GM19395 (cell line): Measurements from ENCODE around the gene RBMS1.
"Not testable (repeated sequence)": the region's sequence is repeated elsewhere in the genome, so short reads cannot be mapped to it uniquely, and the experiment has no call there.

ENCODE experiments used
- ATAC-seq: cut with Tn5 transposase; IDR thresholded peaks from one replicate; pipeline ENCODE4 v1.9.1; 2021; ENCODE audit warnings: mild to moderate bottlenecking, moderate library complexity; ENCODE audit not compliant: unreplicated experiment

The RBMS1 gene

GRCh38 chr2:160473468-160474318, 19.9 kb downstream of the RBMS1 start:
- ATAC-seq: no peak

GRCh38 chr2:160472839-160473251, 20.8 kb downstream of the RBMS1 start:
- ATAC-seq: no peak

DNA sequence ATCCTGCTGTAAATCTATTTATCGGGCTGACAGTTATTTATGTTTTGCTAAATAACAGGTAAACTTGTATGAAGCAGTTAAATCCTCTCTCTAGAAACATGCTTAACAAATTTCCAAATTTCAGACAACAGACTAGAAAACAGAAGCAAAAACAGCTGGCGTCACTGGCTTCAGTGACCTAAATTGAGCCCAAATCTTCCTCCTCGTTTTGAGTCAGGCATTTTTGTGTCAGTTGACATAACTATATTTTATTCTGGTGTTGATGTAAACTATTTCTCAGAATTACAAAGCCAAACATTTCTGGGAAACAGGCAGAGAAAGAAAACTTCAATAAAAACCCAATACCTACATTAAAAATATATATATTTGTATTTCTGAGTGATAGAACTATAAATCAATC, 21.7 kb downstream of the RBMS1 start:
- ATAC-seq: no peak

DNA sequence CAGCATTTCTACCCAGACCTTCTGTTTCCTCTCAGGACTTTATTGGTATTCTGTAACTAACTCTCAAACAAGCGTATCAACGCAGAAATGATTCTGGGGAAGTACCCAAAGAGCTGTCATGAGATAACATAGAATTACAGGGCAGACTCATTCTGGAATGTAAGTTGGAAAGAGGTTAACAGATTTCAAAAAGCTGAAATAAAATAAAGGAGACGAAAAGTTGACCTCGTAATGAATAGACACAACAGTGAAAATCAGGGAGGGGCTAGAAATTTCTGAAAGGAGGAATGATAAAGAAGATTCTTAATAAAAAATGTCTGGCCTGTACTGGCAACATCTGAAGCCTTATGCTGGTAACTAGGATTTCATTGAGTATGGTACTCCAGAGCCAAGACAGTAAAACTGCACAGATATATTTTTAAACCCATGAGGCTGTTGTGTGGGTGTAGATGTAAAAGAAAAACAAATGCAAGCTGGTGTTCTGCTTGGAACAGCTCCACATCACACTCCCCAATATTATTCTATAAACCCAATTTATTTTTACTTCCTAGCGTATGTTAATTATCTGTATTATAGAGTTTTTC, 23.9 kb downstream of the RBMS1 start:
- no peak for ATAC-seq

DNA sequence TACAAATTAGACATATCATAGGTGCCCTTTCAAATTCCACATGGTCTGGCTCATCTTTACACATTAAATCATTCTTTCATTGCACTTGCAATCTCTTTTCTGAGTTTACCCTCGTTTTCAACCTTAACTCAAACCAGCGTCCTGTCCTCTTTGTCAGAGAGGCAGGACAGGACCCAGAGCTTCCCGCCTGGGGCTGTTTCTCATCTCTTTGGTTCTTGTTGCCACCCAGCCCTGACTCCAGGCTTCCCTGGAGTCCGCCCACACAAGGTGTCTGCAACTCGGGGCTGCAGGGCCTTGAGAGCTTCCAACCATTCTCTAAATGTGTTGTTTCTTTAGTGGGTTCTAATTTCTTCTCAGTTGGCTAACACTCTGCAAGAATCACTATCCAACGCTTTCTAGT, 24.4 kb downstream of the RBMS1 start:
- no peak for ATAC-seq

DNA sequence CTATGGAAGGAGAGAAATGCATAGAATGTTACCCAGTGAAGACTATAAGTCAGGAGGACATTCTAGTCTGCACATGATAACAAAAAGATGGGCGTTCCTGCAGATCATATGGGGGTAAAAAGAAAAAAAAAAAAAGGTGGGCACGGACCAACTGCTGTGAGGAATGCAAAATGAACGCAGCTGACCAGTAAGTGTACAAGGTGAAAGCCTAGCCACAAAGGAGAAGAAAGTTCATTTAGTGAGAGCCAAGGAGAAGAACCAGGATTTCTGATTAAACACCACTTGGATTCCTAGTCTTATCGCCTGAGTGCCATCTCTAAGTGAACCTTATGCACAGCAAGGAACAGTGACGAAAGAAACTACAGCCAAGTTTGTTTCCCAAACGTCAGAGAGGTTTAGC, 26.5 kb downstream of the RBMS1 start:
- ATAC-seq: no peak

DNA sequence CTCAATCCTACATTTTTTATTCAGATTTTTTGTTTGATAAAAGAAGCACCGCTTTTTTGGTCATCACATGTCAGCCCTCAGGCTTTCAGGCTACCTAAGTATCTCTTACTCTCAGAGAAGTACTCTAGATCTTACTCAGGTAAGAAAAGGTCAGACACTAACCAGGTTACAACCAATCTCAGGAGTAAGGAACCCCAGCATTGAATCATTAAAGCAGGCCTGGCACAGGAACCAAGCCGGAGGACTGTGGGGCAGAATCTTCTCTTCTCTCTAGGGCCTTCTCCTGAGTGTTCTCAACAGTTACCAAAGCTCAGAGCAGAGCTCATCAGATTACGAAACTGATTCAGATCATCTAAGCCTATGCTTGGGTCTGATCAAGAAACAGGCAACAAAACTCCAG, 28.2 kb downstream of the RBMS1 start:
- no peak for ATAC-seq

- no peak for ATAC-seq
These were observed 28.6 kb downstream of the RBMS1 start for GRCh38 chr2:160465002-160465401.

GRCh38 chr2:160464017-160464416, 29.6 kb downstream of the RBMS1 start:
- no peak for ATAC-seq

DNA sequence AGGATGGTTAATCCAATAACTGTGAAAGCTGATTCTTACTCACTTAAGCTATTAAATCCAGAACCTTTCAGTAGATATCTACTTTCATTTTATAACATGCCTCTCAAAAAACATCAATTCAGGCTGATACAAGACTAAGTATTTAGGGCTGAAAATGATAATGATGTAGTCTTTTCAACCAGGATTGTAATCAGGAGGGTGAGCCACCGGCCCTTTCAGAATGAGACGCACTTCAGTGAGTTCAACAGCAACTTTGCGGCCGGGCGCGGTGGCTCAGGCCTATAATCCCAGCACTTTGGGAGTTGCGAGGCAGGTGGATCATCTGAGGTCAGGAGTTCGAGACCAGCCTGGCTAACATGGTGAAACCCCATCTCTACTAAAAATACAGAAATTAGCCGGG, 30.4 kb downstream of the RBMS1 start:
- no peak for ATAC-seq

DNA sequence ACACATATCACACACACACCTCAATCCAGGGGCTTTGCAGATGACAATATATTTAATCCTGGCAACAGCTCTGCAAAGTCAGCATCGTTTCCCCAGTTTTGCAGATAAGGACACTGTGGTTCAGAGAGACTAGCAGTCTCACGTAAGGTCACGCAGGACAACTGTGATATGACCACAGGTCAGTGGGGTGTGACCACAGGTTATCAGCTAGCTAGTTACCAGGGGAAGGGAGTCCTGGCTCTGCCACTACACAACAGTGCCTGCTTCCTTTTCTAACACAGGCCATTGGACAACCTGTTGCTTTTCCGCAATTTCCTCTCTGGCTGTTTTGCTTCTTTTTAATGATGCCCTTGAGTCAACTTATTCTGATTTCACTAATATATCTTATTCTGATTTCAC, 33.3 kb downstream of the RBMS1 start:
- ATAC-seq: no peak

DNA sequence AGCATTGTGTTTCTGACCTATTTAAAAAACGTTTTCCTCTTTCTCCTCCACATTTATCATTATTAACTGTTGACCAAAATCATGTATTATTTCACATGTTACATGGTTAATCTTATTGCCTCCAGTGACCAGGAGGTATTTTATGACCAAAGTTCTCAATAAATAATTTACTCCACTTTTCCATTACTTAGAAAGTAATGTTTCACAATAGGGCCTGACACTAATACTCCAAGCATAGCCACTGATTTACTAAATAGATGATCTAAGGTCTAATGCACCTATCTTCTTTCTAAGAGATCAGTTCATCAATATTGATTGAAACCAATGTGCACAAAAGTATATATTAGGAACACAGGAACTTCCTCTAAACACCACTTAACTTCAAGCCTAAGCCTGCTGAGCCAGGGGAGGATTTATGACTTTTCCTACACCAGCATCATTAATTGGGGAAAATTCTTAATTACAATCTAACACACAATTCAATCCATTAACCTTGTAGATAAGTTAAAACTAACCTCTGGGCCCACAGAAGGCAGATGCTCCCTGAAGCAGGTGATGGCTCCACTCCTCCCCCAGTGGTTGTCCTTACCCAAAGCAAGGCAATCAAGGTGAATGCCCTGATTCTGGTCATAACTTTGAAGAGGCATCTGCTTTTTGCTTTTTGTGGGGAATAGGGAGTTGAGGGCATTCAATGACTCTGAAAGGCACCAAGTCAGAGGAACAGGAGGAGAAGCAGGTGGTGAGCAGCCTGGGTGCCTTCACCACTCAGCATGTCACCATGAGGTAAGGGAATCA, 33.9 kb downstream of the RBMS1 start:
- ATAC-seq: no peak

DNA sequence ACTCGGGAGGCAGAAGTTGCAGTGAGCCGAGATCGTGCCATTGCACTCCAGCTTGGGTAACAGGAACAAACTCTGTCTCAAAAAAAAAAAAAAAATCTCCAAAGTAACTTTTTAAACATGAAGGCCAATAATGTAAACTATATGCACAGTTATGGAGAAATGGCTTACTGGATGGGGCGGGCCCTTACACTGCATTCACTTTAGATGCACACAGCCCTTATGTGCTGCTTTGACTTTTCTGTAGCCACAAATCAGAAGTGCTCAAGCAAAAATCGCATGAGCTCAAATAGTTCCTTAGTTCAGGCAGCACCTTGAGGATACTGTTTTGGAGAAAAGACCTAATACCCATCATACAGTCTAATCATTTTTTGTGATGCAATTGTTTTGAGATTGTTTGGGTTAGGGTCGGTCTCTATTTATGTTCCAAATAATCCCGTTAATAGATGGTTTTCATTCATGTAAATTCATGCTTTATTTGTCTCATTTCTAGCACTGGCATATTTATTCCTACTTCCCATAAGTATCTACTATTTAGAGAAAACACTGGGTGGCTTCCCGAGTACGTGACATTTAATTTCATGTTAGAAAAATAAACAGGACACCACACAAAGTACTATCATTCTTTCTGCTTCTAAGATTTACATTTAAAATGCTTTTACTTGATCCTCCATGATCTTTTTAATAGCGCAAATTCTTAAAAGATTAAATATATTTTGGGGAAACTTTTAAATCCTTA, 34.7 kb downstream of the RBMS1 start:
- ATAC-seq: no peak

DNA sequence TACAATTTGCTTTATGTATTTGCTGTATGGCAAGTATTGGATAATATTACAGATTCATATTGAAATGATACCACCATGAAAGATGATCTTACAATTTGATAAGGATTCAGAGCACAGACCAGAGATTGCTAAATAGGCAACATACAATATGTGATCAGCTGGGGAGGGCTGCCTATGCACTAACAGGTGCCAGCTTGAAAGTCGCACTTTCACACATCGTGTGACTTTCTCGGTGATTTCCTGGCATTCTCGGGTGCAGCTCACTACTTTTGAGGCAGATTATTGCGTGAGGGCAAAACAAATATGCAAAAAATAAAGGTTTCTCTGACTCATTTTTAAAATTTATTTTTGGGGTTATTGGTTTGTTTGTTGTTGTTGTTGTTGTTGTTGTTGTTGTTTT, 36.0 kb downstream of the RBMS1 start:
- no peak for ATAC-seq

GRCh38 chr2:160454070-160454797, 39.4 kb downstream of the RBMS1 start:
- no peak for ATAC-seq

GRCh38 chr2:160453111-160453820, 40.3 kb downstream of the RBMS1 start:
- ATAC-seq: no peak

DNA sequence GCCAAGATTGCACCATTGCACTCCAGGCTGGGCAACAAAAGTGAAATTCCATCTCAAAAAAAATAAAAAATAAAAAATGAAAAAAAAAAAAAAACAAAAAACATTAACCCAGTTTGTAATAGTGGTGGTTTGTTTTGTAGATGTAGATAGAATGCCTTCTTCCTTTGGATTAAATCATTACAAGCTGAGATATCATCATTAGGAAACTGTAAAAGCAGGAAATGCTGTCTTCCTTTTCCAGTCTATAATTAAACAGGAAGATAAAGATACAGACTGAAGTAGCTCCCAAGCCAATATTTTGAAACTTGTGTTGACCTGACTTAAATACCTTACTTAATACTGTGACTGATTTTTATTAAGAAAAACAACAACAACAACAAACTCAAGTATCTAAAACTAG, 43.1 kb downstream of the RBMS1 start:
- ATAC-seq: no peak

DNA sequence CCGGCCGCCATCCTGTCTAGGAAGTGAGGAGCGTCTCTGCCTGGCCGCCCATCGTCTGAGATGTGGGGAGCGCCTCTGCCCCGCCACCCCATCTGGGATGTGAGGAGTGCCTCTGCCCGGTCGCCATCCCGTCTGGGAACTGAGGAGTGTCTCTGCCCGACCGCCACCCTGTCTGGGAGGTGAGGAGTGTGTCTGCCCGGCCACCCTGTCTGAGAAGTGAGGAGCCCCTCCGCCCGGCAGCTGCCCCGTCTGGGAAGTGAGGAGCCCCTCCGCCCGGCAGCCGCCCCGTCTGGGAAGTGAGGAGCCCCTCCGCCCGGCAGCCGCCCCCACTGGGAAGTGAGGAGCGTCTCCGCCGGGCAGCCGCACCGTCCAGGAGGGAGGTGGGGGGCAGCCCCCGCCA, 44.8 kb downstream of the RBMS1 start:
- not testable (repeated sequence) for ATAC-seq

DNA sequence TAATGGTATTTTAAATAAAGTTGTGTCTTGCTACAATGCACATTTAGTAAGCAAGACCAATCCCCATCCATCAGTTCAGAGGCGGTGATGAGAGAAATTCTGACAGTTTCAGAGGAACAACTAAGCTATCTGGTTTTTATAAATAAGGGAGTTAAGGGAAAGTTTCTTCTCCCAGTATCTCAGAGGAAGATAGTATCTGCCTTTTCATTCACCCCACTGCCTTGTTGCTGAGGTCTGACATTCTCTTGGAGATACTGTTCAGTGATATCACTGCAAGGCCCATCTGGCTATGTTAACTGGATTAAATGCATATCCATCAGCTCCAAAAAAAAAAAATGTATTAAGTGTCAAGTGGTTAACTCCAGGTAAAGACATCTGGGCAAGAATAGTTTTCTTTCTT, 47.9 kb downstream of the RBMS1 start:
- no peak for ATAC-seq

DNA sequence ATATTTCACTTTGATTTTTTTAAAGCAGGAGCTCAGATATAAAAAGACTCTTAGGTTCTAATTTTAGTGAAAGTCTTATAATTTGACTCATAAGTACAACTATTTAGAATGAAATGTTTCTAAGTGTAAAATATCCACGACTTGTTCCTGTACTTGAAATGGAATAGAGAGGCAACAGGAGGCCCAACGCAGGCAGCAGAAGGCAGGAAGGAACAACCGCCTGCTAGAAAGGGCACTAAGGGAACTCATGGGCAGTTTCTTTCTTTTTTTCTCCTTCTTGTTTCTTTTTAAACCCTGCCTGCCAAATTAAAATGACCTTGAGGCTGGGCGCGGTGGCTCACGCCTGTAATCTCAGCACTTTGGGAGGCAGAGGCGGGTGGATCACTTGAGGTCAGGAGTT, 51.0 kb downstream of the RBMS1 start:
- no peak for ATAC-seq
